ENCODE measurements around the gene RAB26.
"Not testable (repeated sequence)": the region's sequence is repeated elsewhere in the genome, so short reads cannot be mapped to it uniquely, and the experiment has no call there.

Gene RAB26

DNA sequence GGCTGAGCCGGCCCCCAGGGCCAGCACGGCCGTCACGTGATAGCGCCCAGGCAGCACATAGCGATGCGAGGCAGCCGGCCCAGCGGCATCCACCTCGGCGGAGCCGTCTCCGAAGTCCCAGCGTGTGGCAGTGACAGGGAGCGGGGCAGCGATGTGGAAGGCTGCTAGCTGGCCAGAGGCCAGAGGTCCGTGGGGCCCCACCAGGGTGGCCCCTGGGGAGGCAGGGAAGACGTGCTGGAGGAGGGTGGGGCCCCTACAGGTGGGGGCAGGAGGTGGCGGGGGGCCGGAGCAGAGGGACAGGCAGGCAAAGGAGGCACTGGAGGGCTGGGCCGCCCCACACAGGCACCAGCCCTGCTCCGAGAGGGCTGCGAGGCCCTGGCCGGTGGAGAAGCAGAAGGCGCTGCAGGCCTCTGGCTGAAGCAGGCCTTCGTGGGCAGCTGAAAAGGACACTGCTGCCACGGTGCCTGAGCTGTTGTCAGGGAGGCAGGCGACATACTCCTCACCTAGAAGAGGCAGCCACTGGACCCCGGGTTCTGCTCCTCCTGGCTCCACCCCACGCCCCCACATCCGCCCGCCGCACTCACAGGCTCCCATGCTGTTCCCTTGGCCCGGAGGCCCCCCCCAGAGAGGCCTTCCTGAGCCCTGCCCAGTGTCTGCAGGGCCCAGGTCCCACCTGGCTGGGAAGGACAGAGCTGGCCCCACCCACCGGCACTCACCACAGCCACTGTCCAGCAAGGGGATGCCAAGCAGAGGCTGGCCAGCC is 30.3 kb upstream of the RAB26 start:
- not testable (repeated sequence) for FAIRE-seq

- peak; percentile 72 for FAIRE-seq
Measured at GRCh38 chr16:2121325-2121724, 27.1 kb upstream of the RAB26 start.

DNA sequence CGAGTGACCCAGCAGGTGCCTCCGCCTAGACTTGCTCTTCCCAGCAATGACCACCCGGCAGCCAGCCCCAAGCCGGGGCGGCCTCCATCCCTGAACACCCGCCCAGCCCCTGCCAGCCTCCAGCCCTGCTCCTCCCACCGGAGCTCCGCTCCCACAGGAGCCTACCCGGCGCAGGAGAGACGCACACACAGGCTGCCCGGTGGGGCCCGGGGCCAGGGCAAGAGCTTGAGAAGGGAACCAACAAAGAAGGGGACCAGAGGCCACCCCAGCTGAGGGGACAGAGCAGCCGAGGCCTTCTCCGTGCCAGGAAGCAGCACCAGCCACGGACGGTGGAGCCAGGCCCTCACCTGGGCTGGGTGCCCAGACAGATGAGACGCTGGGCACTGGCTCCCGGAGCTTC is 26.6 kb upstream of the RAB26 start:
- no peak for FAIRE-seq

DNA sequence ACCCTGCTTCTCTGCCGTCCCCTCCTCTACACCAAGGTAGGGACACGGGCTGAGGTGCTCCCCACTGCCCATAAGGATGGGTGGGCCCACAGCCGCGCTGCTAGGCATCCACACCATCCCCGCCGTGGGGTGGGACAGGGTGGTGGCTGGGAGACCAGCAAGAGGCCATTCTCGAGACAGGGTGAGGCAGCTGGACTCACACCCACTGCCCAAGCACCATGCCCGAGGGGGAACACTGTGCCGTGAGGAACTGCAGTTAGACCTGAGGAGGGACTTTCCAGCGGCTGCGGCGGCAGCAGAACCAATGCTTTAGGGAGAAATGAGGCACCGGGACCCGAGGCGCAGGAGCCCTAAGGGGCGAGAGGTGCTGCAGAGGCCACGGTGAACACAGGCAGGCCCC is 26.0 kb upstream of the RAB26 start:
- no peak for FAIRE-seq

- not testable (repeated sequence) for FAIRE-seq
Measured at GRCh38 chr16:2122934-2123683, 25.3 kb upstream of the RAB26 start.

DNA sequence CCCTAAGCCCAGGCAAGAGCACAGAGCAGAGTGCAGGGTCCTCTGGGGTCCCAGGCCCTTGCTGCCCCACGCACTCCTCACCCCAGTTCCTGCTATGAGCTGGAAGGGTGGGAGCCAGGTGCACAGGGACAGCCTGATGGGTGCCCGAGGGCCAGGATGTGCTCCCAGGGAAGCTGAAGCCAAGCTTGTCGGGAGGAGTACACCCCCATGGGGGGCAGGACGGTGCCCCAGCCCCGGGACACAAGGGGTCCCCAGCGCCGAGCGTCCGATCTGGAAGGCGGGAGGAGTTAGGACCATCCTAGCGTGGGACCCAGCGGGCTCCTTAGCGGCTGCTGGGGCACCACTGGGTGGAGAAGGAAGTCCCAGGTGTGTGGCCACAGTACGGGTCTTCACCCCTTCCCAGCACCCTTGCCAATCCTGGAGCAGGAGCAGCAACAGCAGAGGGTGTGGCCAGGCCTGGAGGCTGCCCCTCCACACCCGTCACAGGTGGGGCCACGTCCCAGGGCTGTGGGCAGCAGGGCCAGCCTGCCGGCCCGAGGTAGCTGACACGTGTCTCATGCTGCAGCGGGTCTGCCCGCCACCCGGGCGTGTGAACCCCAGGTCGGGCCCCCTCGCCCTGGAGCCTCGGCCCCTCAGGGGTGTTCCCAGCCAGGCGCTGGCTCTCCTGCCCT is 24.6 kb upstream of the RAB26 start:
- not testable (repeated sequence) for FAIRE-seq

GRCh38 chr16:2124377-2124693 is 24.1 kb upstream of the RAB26 start:
- FAIRE-seq: not testable (repeated sequence)

GRCh38 chr16:2124694-2125444 is 23.6 kb upstream of the RAB26 start:
- FAIRE-seq: peak; percentile 68

DNA sequence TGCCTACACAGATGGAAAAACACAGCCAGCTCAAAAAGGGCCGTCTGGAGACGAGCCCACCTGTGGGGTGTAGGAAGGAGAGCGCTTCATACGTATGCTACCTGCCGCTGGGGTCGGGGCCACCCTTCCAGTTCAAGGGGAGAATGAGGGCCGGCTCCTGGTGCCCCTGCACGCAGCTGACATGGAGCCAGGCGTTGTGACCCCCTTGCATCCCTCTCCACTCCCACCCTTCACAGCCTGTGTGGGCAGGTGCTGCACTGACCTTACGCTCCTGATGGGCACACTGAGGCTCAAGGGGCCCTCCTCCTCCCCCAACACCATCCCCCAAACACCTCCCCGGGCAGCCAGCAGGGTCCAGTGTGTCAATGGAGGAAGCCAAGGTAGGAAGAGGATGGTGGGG is 22.8 kb upstream of the RAB26 start:
- not testable (repeated sequence) for FAIRE-seq

GRCh38 chr16:2126161-2126743 is 22.2 kb upstream of the RAB26 start:
- FAIRE-seq: not testable (repeated sequence)

DNA sequence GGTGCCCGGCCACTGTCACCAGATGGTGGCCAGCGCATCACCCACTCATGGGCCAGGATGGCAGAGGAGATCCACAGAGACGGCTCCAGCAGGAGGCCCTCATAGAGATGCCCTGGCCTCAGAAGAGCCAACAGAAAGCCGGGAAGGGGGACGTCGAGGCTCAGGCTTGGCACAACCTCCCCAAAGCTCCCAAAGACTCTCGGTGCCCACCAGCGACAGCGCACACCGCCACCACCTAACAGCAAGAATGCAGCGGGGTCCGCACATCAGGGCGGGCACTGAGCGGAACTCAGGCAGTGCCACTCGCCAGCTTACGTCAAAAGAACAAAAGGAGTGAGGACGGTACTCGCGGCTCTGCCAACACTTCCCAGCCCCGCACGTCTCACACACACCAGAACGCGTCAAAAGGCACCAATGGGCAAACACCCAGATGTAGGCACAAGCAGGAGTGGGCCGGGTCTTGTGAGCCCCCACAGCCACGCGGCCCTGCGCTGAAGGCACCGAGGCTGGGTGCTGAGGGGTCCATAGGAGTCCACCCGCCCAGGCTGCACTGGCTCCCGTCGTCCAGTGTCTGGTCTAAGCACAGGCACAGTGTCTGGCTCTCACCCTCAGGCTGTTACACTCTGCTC is 21.4 kb upstream of the RAB26 start:
- FAIRE-seq: not testable (repeated sequence)

GRCh38 chr16:2127630-2128280 is 20.7 kb upstream of the RAB26 start:
- FAIRE-seq: not testable (repeated sequence)

- FAIRE-seq: not testable (repeated sequence)
Measured at GRCh38 chr16:2129251-2129650, 19.2 kb upstream of the RAB26 start.

GRCh38 chr16:2129890-2130447 is 18.5 kb upstream of the RAB26 start:
- not testable (repeated sequence) for FAIRE-seq

GRCh38 chr16:2133797-2134196 is 14.6 kb upstream of the RAB26 start:
- FAIRE-seq: not testable (repeated sequence)

GRCh38 chr16:2135071-2135470 is 13.4 kb upstream of the RAB26 start:
- not testable (repeated sequence) for FAIRE-seq

GRCh38 chr16:2135770-2136490 is 12.5 kb upstream of the RAB26 start, which contains the start of gene PKD1:
Gene PKD1, minus strand, starts transcription at chr16:2135898. Its CDS starts 209 bp downstream, at chr16:2135689.
- peak; percentile 90 for FAIRE-seq

GRCh38 chr16:2142942-2143877 is 5.2 kb upstream of the RAB26 start:
- FAIRE-seq: no peak

DNA sequence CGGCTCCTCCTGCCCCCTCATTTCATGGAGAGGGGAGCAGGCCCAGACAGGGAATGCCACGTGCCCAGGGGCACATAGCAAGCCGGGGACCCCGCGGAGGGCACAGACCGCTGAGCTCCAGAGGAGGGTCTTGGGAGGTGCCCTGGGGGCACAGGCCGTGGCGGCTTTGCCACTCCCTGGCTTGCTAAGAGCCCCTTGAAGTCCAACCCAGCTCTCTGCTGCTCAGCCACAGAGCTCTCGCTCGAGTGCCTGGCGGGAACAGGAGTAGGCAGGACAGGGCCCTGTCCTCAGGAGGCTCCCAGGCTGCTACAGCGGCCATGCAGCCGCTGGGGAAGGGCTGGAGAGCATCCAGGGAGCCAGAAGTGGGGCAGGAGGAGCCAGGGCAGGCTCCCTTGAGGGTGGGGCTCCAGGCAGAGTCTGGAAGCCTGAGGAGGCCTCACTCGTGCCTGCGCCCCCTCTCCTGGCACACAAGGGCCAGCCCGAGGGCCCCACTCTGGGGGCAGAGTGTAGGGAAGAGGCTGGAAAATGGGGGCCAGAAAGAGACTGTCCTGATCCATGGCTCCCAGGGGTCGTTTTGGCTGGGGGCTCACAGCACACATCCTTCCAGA is 4.4 kb upstream of the RAB26 start:
- no peak for FAIRE-seq

All from A204.1 (cell line).